ENCODE data around the gene RAC2.

RAC2 gene

GRCh38 chr22:37211075-37211865 is 32.8 kb downstream of the RAC2 start:
- Histone ChIP-seq H3K27me3 (ENCODE audit: low read depth, low read length) (no peaks in the 10 kb centered on the region), H3K9ac (ENCODE audit: low read length) (no peak overlapping the region), H3K9me3 (ENCODE audit: insufficient read depth, low read length) (no peaks in the 10 kb centered on the region), H3K79me2 (ENCODE audit: low read length) (no peaks in the 10 kb centered on the region), H2AFZ (ENCODE audit: low read depth, low read length) (no peak overlapping the region), H3K4me1 (ENCODE audit: low read length) (peaks cover 2% of the 10 kb centered on the region), H3K4me3 (ENCODE audit: low read length) (no peak overlapping the region), H3K27ac (ENCODE audit: low read length) (no peak overlapping the region), H4K20me1 (ENCODE audit: insufficient read depth, low read length) (no peaks in the 10 kb centered on the region), H3K4me2 (ENCODE audit: low read length) (no peak overlapping the region), H3K36me3 (replicated peaks; ENCODE audit: low read depth, low read length) (peaks cover 1% of the 10 kb centered on the region)
- TF ChIP-seq CTCF (IDR thresholded peaks at IDR 0.05; ENCODE audit: low read depth, low read length): no peak
- no peak for TF ChIP-seq EZH2phosphoT487 (IDR thresholded peaks at IDR 0.05; ENCODE audit: low read depth)

GRCh38 chr22:37210041-37210803 is 33.8 kb downstream of the RAC2 start:
- H3K36me3 ChIP-seq (replicated peaks; ENCODE audit: low read depth, low read length): no peaks in the 10 kb centered on the region
- TF ChIP-seq CTCF (IDR thresholded peaks at IDR 0.05; ENCODE audit: low read depth, low read length) (no peak), EZH2phosphoT487 (IDR thresholded peaks at IDR 0.05; ENCODE audit: low read depth) (no peak)
- H3K9me3 ChIP-seq (ENCODE audit: insufficient read depth, low read length): no peaks in the 10 kb centered on the region
- H2AFZ ChIP-seq (ENCODE audit: low read depth, low read length): no peak overlapping the region
- H3K4me1 ChIP-seq (ENCODE audit: low read length): no peaks in the 10 kb centered on the region; the same call in 1 of the 2 replicates
- H3K79me2 ChIP-seq (ENCODE audit: low read length): no peaks in the 10 kb centered on the region
- no peak overlapping the region for H3K4me2 ChIP-seq (ENCODE audit: low read length)
- no peak overlapping the region for H3K27ac ChIP-seq (ENCODE audit: low read length)
- H3K9ac ChIP-seq (ENCODE audit: low read length): no peak overlapping the region
- no peaks in the 10 kb centered on the region for H4K20me1 ChIP-seq (ENCODE audit: insufficient read depth, low read length)
- H3K27me3 ChIP-seq (ENCODE audit: low read depth, low read length): no peaks in the 10 kb centered on the region
- no peak overlapping the region for H3K4me3 ChIP-seq (ENCODE audit: low read length)

- no peaks in the 10 kb centered on the region for H3K9me3 ChIP-seq (ENCODE audit: insufficient read depth, low read length)
- no peaks in the 10 kb centered on the region for H4K20me1 ChIP-seq (ENCODE audit: insufficient read depth, low read length)
- H3K79me2 ChIP-seq (ENCODE audit: low read length): no peaks in the 10 kb centered on the region
- H2AFZ ChIP-seq (ENCODE audit: low read depth, low read length): no peak overlapping the region
- H3K9ac ChIP-seq (ENCODE audit: low read length): no peak overlapping the region
- H3K4me3 ChIP-seq (ENCODE audit: low read length): no peak overlapping the region
- H3K27ac ChIP-seq (ENCODE audit: low read length): no peak overlapping the region
- H3K4me1 ChIP-seq (ENCODE audit: low read length): no peaks in the 10 kb centered on the region; the same call in 1 of the 2 replicates
- no peaks in the 10 kb centered on the region for H3K27me3 ChIP-seq (ENCODE audit: low read depth, low read length)
- H3K4me2 ChIP-seq (ENCODE audit: low read length): no peak overlapping the region
- TF ChIP-seq EZH2phosphoT487 (IDR thresholded peaks at IDR 0.05; ENCODE audit: low read depth) (no peak), CTCF (IDR thresholded peaks at IDR 0.05; ENCODE audit: low read depth, low read length) (no peak)
- no peaks in the 10 kb centered on the region for H3K36me3 ChIP-seq (replicated peaks; ENCODE audit: low read depth, low read length)
These were observed 34.8 kb downstream of the RAC2 start for GRCh38 chr22:37209140-37209845.
